Stimulated activated naive CD8-positive, alpha-beta T cell treated with anti-CD3 and anti-CD28 coated beads, Interleukin-15, Interleukin-2, amounts not matched to agents 100 ng/mL and 50 ng/mL, for 24 hours (primary cell): ENCODE data around the gene PRMT1.
A peak's percentile ranks its signal among the peaks of the same experiment; 100 is the strongest.

Experiments
- H3K27ac Mint-ChIP-seq: one replicate; pipeline ENCODE4 v1.8.0; 2021; ENCODE audit warnings: mild to moderate bottlenecking, mixed read lengths
- H3K27me3 Mint-ChIP-seq: one replicate; pipeline ENCODE4 v1.8.0; 2021; ENCODE audit warnings: mixed read lengths
- H3K36me3 Mint-ChIP-seq: one replicate; pipeline ENCODE4 v1.8.0; 2021; ENCODE audit warnings: low read depth, mixed read lengths
- H3K4me1 Mint-ChIP-seq: one replicate; pipeline ENCODE4 v1.8.0; 2021; ENCODE audit warnings: low read depth, mixed read lengths
- H3K4me3 Mint-ChIP-seq: one replicate; pipeline ENCODE4 v1.8.0; 2021; ENCODE audit warnings: mild to moderate bottlenecking, mixed read lengths
- H3K9me3 Mint-ChIP-seq: one replicate; pipeline ENCODE4 v1.8.0; 2021; ENCODE audit warnings: mixed read lengths

The PRMT1 gene

GRCh38 chr19:49687566-49688316 lies 10.7 kb downstream of the PRMT1 start:
- H3K36me3 Mint-ChIP-seq: peaks cover 47% of the 10 kb centered on the region
- H3K9me3 Mint-ChIP-seq: no peaks in the 10 kb centered on the region

GRCh38 chr19:49688531-49689132 lies 11.6 kb downstream of the PRMT1 start:
- H3K4me3 Mint-ChIP-seq: no peak overlapping the region
- no peak overlapping the region for H3K27ac Mint-ChIP-seq
- H3K4me1 Mint-ChIP-seq: peaks cover 37% of the 10 kb centered on the region
- H3K9me3 Mint-ChIP-seq: no peaks in the 10 kb centered on the region
- peaks cover 38% of the 10 kb centered on the region for H3K36me3 Mint-ChIP-seq
- H3K27me3 Mint-ChIP-seq: peaks cover 18% of the 10 kb centered on the region

More at GRCh38 chr19:49687566-49688316, 10.7 kb downstream of the PRMT1 start:
- peaks cover 37% of the 10 kb centered on the region for H3K4me1 Mint-ChIP-seq
- peak overlapping the region; percentile 55 for H3K27ac Mint-ChIP-seq
- peaks cover 15% of the 10 kb centered on the region for H3K27me3 Mint-ChIP-seq
- H3K4me3 Mint-ChIP-seq: no peak overlapping the region

GRCh38 chr19:49689133-49690078 lies 12.3 kb downstream of the PRMT1 start, which contains the start of gene ADM5:
Gene ADM5, plus strand, starts transcription at chr19:49689594. Its CDS starts 244 bp downstream, at chr19:49689838.
- Mint-ChIP-seq H3K36me3 (peaks cover 32% of the 10 kb centered on the region), H3K4me3 (peak within 1 kb of the TSS; percentile 60), H3K27ac (peak within 1 kb of the TSS; percentile 50), H3K4me1 (peaks cover 37% of the 10 kb centered on the region), H3K27me3 (peaks cover 21% of the 10 kb centered on the region), H3K9me3 (no peaks in the 10 kb centered on the region)

GRCh38 chr19:49690079-49690655 lies 13.1 kb downstream of the PRMT1 start:
- peaks cover 28% of the 10 kb centered on the region for H3K36me3 Mint-ChIP-seq
- no peaks in the 10 kb centered on the region for H3K9me3 Mint-ChIP-seq
- H3K4me3 Mint-ChIP-seq: peak overlapping the region; percentile 60
- H3K27me3 Mint-ChIP-seq: peaks cover 21% of the 10 kb centered on the region
- H3K27ac Mint-ChIP-seq: peak overlapping the region; percentile 50
- peaks cover 37% of the 10 kb centered on the region for H3K4me1 Mint-ChIP-seq

- Mint-ChIP-seq H3K4me3 (peak within 1 kb of the TSS; percentile 60), H3K27ac (peak within 1 kb of the TSS; percentile 50), H3K36me3 (peaks cover 22% of the 10 kb centered on the region), H3K9me3 (no peaks in the 10 kb centered on the region), H3K27me3 (peaks cover 21% of the 10 kb centered on the region), H3K4me1 (peaks cover 37% of the 10 kb centered on the region)
Observed at GRCh38 chr19:49690656-49691242, 13.7 kb downstream of the PRMT1 start, which contains the start of gene CPT1C. Gene CPT1C, plus strand, starts transcription at chr19:49691116. Its CDS starts 1,137 bp downstream, at chr19:49692253.

- Mint-ChIP-seq H3K4me1 (peaks cover 37% of the 10 kb centered on the region), H3K4me3 (peak overlapping the region; percentile 60), H3K9me3 (no peaks in the 10 kb centered on the region), H3K27me3 (peaks cover 21% of the 10 kb centered on the region), H3K27ac (no peak overlapping the region), H3K36me3 (peaks cover 17% of the 10 kb centered on the region)
Observed at GRCh38 chr19:49691243-49692146, 14.4 kb downstream of the PRMT1 start.

GRCh38 chr19:49692147-49692506 lies 15.1 kb downstream of the PRMT1 start:
- no peak overlapping the region for H3K4me3 Mint-ChIP-seq
- no peak overlapping the region for H3K27ac Mint-ChIP-seq
- peaks cover 13% of the 10 kb centered on the region for H3K36me3 Mint-ChIP-seq
- peaks cover 21% of the 10 kb centered on the region for H3K27me3 Mint-ChIP-seq
- no peaks in the 10 kb centered on the region for H3K9me3 Mint-ChIP-seq
- peaks cover 33% of the 10 kb centered on the region for H3K4me1 Mint-ChIP-seq

GRCh38 chr19:49696115-49696514 lies 19.0 kb downstream of the PRMT1 start:
- no peaks in the 10 kb centered on the region for H3K9me3 Mint-ChIP-seq
- no peak overlapping the region for H3K27ac Mint-ChIP-seq
- H3K27me3 Mint-ChIP-seq: peaks cover 12% of the 10 kb centered on the region
- peaks cover 3% of the 10 kb centered on the region for H3K4me1 Mint-ChIP-seq
- H3K4me3 Mint-ChIP-seq: no peak overlapping the region
- H3K36me3 Mint-ChIP-seq: no peaks in the 10 kb centered on the region

GRCh38 chr19:49696865-49697264 lies 19.8 kb downstream of the PRMT1 start:
- no peak overlapping the region for H3K27ac Mint-ChIP-seq
- no peaks in the 10 kb centered on the region for H3K4me1 Mint-ChIP-seq
- H3K4me3 Mint-ChIP-seq: no peak overlapping the region

GRCh38 chr19:49699364-49699763 lies 22.3 kb downstream of the PRMT1 start:
- Mint-ChIP-seq H3K27ac (no peak overlapping the region), H3K27me3 (no peaks in the 10 kb centered on the region), H3K36me3 (no peaks in the 10 kb centered on the region), H3K9me3 (no peaks in the 10 kb centered on the region), H3K4me3 (no peak overlapping the region), H3K4me1 (no peaks in the 10 kb centered on the region)

More at GRCh38 chr19:49696865-49697264, 19.8 kb downstream of the PRMT1 start:
- no peaks in the 10 kb centered on the region for H3K9me3 Mint-ChIP-seq
- no peaks in the 10 kb centered on the region for H3K36me3 Mint-ChIP-seq
- H3K27me3 Mint-ChIP-seq: peaks cover 12% of the 10 kb centered on the region

- Mint-ChIP-seq H3K4me1 (no peaks in the 10 kb centered on the region), H3K4me3 (no peak overlapping the region), H3K36me3 (no peaks in the 10 kb centered on the region)
Observed at GRCh38 chr19:49700563-49700962, 23.5 kb downstream of the PRMT1 start.

GRCh38 chr19:49701271-49701786 lies 24.3 kb downstream of the PRMT1 start:
- H3K27ac Mint-ChIP-seq: no peak overlapping the region
- no peaks in the 10 kb centered on the region for H3K36me3 Mint-ChIP-seq
- H3K27me3 Mint-ChIP-seq: no peaks in the 10 kb centered on the region
- H3K4me3 Mint-ChIP-seq: no peak overlapping the region
- H3K9me3 Mint-ChIP-seq: no peaks in the 10 kb centered on the region
- H3K4me1 Mint-ChIP-seq: no peaks in the 10 kb centered on the region

More at GRCh38 chr19:49700563-49700962, 23.5 kb downstream of the PRMT1 start:
- no peaks in the 10 kb centered on the region for H3K9me3 Mint-ChIP-seq
- H3K27ac Mint-ChIP-seq: no peak overlapping the region
- no peaks in the 10 kb centered on the region for H3K27me3 Mint-ChIP-seq
